Measurements from ENCODE around the gene DNM2. TPM values are rescaled to one million over a fixed set of nuclear protein-coding genes. Genes with fewer than 3 reads are reported as not detected.
"Not testable (repeated sequence)": the region's sequence is repeated elsewhere in the genome, so short reads cannot be mapped to it uniquely, and the experiment has no call there.

The DNM2 gene
- total RNA-seq, 1 experiment from 2014 or later: 52.8 TPM

- no peak for DNase-seq (ENCODE audit: low read depth)
Observed at GRCh38 chr19:10724573-10725071, 6.7 kb downstream of the DNM2 start.

DNA sequence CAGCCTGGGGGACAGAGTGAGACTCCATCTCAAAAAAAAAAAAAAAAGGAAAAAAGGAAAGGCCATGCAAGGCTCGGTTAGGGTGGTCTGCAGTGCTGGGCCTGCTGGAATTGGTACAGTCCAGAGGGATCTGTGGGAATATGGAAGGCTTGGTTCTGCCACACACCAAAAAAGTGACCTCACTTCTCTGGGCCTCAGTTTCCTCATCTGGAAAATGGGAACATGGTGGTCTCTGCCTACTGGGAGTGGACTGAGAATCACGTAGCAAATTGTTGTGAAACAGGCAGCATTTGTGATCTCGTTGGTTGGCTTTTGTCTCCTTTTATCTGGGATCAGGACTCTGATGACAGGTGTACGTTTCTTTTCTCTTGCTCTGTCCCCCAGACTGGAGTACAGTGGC is 7.5 kb downstream of the DNM2 start:
- no peak for DNase-seq (ENCODE audit: low read depth)

DNA sequence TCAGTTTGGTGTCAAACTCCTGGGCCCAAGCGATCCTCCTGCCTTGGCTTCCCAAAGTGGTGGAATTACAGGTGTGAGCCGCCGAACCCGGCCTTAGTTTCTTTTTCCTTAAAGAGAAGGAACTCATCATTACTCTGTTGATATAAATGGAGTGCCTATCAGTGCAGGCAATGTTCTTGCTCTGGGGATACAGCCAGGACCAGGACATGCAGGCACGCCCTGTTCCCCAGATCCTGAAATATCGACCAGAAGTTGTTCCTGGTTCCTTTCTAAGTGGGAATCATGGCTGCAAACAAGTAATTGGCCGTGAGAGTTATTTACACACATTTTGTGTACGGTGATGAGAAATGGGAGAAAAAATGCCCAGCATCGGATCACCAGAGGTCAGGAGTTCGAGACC is 8.4 kb downstream of the DNM2 start:
- no peak for DNase-seq (ENCODE audit: low read depth)

GRCh38 chr19:10727685-10728201 is 9.9 kb downstream of the DNM2 start:
- no peak for DNase-seq (ENCODE audit: low read depth)

DNA sequence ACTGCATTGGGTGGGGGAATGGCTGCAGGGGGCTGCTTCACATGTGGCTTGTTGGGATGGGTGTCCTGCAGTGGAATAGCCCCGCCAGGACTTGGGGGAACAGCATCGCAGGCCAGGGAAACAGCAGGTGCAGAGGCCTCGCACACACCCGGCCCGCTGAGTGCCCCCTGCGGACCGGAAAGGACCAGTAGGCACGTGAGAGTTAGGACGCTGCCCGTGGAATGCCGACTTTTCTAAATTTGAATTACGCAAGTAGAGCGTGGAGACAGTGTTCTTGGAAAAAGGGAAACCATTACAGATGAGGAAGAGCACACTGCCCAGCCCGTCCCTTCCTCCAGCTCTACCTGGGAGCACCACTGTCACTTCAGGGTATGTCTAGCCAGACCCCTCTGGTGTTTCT is 11.5 kb downstream of the DNM2 start:
- no peak for DNase-seq (ENCODE audit: low read depth)

DNA sequence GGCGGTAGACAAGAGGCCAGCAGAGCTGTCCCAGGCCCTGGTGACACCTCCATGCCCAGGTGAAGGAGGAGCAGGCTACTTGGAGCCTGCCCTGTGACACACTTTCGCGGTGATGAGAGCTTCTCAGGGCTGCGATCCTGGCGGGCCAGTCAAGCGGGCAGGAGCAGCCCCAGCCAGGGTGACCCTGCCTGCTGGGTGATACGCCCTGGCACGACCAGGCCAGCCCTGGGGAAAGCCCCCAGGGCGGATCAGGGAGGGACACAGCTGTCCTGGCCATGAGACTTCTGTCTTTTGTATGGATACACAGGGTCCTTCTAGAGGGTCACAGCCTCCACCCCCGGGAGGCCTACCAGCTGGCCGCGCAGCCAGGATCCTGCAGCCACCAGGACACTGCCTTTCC is 13.1 kb downstream of the DNM2 start:
- no peak for DNase-seq (ENCODE audit: low read depth)

DNA sequence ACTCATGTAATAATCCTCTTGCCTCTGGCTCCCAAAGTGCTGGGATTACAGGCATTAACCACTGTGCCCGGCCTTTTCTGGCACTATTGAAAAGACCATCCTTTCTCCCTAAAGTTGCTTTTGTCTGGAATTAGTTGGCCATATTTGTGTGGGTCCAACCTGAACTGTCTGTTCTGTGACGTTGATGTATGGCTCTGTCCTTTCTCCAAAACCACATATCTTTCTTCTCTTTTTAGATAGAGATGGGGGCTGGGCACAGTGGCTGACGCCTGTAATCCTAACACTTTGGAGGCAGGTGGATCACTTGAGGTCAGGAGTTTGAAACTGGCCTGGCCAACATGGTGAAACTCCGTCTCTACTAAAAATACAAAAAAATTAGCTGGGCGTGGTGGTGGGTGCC is 17.9 kb downstream of the DNM2 start:
- DNase-seq (ENCODE audit: low read depth): no peak

GRCh38 chr19:10736189-10736588 is 18.3 kb downstream of the DNM2 start:
- DNase-seq (ENCODE audit: low read depth): no peak

DNA sequence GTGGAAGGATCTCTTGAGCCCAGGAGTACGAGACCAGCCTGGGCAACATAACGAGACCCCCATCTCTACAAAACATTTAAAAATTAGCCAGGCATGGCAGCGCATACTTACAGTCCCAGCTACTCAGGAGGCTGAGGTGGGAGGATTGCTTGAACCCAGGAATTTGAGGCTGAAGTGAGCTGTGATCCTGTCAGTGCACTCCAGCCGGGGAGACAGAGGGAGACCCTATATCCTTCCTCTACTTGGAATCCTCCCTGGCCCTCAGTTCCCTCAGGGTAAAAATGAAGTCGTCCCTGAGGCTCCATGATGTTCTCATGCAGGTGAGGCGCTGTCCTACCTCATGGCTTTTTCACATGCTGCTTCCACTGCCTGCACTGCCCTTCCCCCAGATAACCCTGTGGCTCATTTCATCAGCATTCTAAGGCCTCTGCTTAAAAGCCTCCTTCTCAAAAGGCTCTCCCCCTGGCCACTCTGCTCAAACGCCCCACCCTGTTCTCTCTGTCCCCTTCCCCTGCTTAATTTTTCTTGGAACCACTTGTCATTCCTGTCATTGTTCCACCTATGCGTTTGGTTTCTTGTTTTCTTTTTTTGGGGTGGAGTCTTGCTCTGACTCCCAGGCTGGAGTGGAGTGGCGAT is 19.2 kb downstream of the DNM2 start:
- no peak for DNase-seq (ENCODE audit: low read depth)

DNA sequence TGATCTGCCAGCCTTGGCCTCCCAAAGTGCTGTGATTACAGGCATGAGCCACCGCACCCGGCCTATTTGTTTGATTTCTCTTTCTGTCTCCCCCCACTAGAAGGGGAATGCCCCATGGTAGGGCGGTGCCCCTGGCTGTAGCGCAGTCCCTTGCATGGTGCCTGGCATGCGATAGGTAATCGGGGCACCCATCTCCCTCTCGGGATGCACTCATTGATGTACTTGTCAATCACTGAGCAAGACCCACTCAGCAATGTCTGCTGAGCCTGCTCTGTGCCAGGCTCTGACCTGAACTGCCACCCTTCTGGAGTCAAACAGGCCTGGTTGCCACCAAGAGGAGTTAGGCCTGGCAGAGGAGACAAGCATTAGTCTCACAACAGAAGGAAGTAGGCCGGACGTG is 19.8 kb downstream of the DNM2 start:
- DNase-seq (ENCODE audit: low read depth): no peak

DNA sequence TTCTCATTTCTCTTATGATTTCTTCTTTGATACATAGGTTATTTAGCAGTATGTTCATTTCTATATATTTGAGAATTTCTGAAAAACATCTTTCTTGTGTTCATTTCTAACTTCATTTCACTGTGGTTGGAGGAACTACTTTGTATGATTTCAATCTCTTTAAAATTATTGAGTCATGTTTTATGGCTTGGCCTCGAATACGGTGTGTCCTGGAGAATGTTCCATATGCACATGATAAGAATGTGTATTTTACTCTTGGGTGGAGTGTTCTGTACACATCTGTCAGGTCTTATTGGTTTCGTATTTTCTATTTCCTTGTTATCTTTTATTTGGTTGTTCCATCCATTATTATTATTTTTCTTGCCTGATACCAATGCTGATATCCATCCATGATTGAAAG is 22.9 kb downstream of the DNM2 start:
- no peak for DNase-seq (ENCODE audit: low read depth)

DNA sequence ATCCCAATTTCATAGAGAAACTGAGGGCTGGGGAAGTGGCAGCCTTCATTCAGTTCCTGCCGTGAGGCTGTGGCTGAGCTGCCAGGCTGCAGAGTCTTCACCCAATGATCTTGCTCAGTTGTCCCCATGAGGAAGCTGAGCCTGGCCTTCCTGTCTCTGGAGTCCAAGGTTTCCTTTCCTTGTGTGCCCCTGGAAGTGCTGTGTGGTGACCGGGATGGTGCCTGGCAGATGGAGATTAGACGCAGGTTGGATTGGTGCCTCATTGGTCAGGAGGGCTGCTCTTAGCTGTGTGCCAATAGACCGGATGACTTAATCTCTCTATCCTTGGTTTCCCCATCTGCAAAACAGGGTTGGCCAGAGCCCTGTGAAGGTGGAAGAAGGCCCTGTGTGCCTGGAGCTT is 24.6 kb downstream of the DNM2 start:
- DNase-seq (ENCODE audit: low read depth): no peak

DNA sequence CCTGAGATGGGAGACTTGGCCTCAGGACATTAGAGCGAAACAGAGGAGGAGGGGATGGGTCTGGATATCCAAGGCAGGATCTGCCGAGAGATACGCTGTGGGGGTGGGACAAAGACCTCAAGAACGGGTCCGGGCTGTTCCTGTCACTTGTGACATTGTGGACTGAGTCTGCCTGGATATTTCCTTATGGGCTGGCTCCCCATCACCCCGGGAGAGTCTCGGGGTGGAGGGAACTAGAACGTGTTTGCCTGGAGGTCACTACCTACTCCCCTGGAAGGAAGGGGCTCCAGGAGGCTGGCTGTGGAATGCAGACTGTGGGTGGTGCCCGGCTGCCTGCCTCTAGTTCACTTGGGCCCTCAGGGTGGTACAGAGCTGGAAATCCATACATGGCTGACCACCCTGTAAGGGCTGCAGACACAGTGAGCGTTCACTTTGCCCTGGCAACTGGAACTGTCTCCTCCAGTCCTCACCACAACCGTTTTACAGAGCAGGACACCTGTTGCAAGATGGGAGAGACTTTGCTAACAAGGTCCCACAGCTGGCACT is 26.4 kb downstream of the DNM2 start:
- no peak for DNase-seq (ENCODE audit: low read depth)

- no peak for DNase-seq (ENCODE audit: low read depth)
Observed at GRCh38 chr19:10744801-10745293, 27.0 kb downstream of the DNM2 start.

DNA sequence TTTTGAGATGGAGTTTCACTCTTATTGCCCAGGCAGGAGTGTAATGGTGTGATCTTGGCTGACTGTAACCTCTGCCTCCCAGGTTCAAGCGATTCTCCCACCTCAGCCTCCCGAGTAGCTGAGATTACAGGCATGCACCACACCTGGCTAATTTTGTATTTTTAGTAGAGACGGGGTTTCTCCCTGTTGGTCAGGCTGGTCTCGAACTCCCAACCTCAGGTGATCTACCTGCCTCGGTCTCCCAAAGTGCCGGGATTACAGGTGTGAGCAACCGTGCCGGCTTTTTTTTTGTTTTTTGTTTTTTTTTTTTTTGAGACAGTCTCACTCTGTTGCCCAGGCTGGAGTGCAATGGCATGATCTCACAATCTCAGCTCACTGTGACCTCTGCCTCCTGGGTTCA is 28.6 kb downstream of the DNM2 start:
- not testable (repeated sequence) for DNase-seq (ENCODE audit: low read depth)

- DNase-seq (ENCODE audit: low read depth): no peak
Observed at GRCh38 chr19:10747271-10747670, 29.4 kb downstream of the DNM2 start.

- DNase-seq (ENCODE audit: low read depth): no peak
Observed at GRCh38 chr19:10747674-10748073, 29.8 kb downstream of the DNM2 start.

GRCh38 chr19:10748195-10748926 is 30.5 kb downstream of the DNM2 start:
- DNase-seq (ENCODE audit: low read depth): no peak

DNA sequence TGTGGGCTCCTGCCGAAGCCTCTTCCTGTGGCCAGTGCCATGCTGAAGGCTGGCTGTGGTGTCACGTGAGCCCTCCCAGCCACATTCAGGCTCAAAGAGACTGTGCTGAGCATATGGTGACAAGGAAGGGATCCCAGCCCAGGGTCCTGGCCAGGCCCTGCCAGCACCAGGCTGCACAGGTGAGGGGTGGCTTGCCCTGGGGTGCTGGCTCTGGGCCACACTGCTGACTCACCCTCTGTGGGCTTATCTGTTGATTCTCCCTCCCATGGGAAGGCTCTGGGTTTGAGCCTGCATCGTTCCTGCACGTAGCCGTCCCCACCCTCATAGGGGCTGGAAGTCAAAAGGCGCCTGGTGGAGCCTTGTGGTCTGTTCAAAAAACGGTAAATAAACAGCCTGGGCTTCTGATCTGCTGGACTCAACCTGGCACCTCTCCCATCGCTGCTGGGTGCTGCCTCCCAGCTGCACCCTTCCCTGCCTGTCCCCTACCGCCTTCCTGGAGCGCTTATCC is 31.1 kb downstream of the DNM2 start:
- peak; percentile 82 for DNase-seq (ENCODE audit: low read depth)

DNA sequence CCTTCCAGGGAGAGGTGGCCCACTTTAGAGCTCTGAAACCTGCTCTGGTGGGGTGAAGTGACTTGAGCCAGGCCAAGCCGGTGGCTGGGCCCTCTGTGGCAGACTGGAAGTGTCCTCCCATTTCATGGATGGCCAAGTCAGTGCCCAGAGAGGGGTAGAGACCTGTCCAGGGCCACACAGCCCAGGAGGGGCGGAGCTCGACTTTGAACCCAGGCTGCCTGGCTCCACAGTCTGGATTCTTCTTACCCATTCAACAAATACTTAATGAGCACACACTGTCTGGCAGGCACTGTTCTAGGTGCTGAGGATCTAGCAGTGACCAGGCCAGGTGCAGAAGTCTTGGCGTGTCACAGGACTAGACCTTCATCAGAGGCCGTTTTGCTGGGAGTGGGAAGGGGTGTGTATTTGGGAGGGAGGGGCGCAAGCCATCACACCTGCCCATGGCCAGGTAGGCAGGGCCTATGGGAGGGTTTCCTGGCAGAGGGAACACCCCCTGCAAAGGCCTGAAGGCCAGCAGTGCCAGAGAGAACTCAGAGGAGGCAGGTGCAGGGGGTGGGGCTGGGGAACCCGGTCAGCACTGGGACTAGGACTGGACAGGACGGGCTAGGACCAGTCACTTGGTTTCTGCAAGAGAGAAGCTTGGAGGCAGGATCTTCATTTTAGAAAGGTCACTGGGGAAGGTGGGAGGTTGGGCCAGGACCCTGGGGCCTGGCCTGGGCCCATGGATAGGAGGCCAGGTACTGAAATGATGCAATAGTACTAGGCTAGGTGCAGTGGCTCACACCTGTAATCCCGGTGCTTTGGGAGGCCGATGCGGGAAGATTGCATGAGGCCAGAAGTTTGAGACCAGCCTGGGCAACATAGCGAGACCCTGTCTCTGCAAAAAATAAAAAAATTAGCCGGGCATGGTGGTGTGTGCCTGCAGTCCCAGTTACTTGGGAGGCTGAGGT is 31.8 kb downstream of the DNM2 start:
- DNase-seq (ENCODE audit: low read depth): no peak

All from Daoy (cell line).